Keratinocyte (primary cell): ENCODE data around the gene TDP1. TPM values are rescaled to one million over a fixed set of nuclear protein-coding genes. Genes with fewer than 3 reads are reported as not detected.

Experiments
- DNase-seq: peaks from one replicate; pipeline ENCODE4 v3.0.0-alpha.2; 2011; ENCODE audit warnings: low read depth, missing footprints, low spot score
- FAIRE-seq: peaks from 2 replicates; lab custom pipeline; 2011; peaks lifted over from hg19 to GRCh38; lab: Jason Lieb, UNC
- H2AFZ ChIP-seq: 2 replicates; pipeline ENCODE4 v1.6.0; 2012; ENCODE audit warnings: low read length, control low read depth, inconsistent platforms; ENCODE audit not compliant: control insufficient read depth
- H3K27ac ChIP-seq: 2 replicates; pipeline ENCODE4 v1.5.1; 2011; ENCODE audit warnings: low read length; ENCODE audit not compliant: control insufficient read depth, insufficient read depth
- H3K27me3 ChIP-seq: 3 replicates; pipeline ENCODE4 v1.6.0; 2011; ENCODE audit warnings: low read length; ENCODE audit not compliant: control insufficient read depth, insufficient read depth; ENCODE audit errors: extremely low read depth
- H3K36me3 ChIP-seq, 2 experiments: 2 replicates in 1 of 2; 3 replicates in 1 of 2; pipeline ENCODE4 v1.5.1; 2011; ENCODE audit warnings: low read length in 2 of 2, mild to moderate bottlenecking in 1 of 2; ENCODE audit not compliant: control insufficient read depth in 2 of 2, insufficient read depth in 2 of 2; ENCODE audit errors: extremely low read depth in 1 of 2
- H3K4me1 ChIP-seq: 3 replicates; pipeline ENCODE4 v1.5.1; 2011; ENCODE audit warnings: low read length; ENCODE audit not compliant: control insufficient read depth, insufficient read depth; ENCODE audit errors: extremely low read depth
- H3K4me2 ChIP-seq: 3 replicates; pipeline ENCODE4 v1.6.0; 2011; ENCODE audit warnings: low read depth, low read length; ENCODE audit not compliant: control insufficient read depth, insufficient read depth; ENCODE audit errors: extremely low read depth
- H3K4me3 ChIP-seq, 3 experiments: fragments of 200-600 bp in 1 of 3; sonication (generic) in 1 of 3; 2 replicates in 2 of 3; 3 replicates in 1 of 3; pipeline ENCODE4 v1.5.1; 2011 to 2016; ENCODE audit warnings: low read length in 3 of 3, mild to moderate bottlenecking in 3 of 3, control low read depth in 2 of 3, inconsistent platforms in 1 of 3, low read depth in 1 of 3, mixed read lengths in 1 of 3, mixed run types in 1 of 3, moderate library complexity in 1 of 3; ENCODE audit not compliant: control insufficient read depth in 2 of 3, insufficient read depth in 2 of 3; ENCODE audit errors: extremely low read depth in 1 of 3
- H3K79me2 ChIP-seq: 2 replicates; pipeline ENCODE4 v1.6.0; 2012; ENCODE audit warnings: low read length; ENCODE audit not compliant: control insufficient read depth, insufficient read depth
- H3K9ac ChIP-seq: 3 replicates; pipeline ENCODE4 v1.6.0; 2011; ENCODE audit warnings: low read length; ENCODE audit not compliant: control insufficient read depth, insufficient read depth; ENCODE audit errors: extremely low read depth
- H3K9me1 ChIP-seq: 3 replicates; pipeline ENCODE4 v1.6.0; 2011; ENCODE audit warnings: low read length; ENCODE audit not compliant: control insufficient read depth, insufficient read depth; ENCODE audit errors: extremely low read depth
- H3K9me3 ChIP-seq: 2 replicates; pipeline ENCODE4 v1.5.1; 2012; ENCODE audit warnings: low read depth, low read length; ENCODE audit not compliant: control insufficient read depth
- H4K20me1 ChIP-seq: 3 replicates; pipeline ENCODE4 v1.6.0; 2011; ENCODE audit warnings: low read length; ENCODE audit not compliant: control insufficient read depth, insufficient read depth; ENCODE audit errors: extremely low read depth
- EZH2 ChIP-seq: IDR thresholded peaks from one replicate; pipeline ENCODE4 v1.6.1; 2012; ENCODE audit warnings: inconsistent platforms, mild to moderate bottlenecking, low read length, moderate library complexity
- dilution Hi-C: fragments of 300-500 bp; cut with MboI; formaldehyde crosslinking; loops from one replicate; pipeline ENCODE4 v1.7.0; 2020; ENCODE audit warnings: low sequenced_read_pairs; ENCODE audit not compliant: extremely low pct_ligation_motif_present
- polyA plus RNA-seq, 5 experiments: library from polyadenylated mRNA; depleted of rRNA in 3 of 5; stranded (reverse) in 3 of 5; stranded (forward) in 1 of 5; unstranded in 1 of 5; fragments of >200 nt; gene quantifications; 1 replicate in 1 of 5; 2 replicates in 3 of 5; 3 replicates in 1 of 5; pipeline versions ENCODE4 v1.2.1 to v1.2.3, GENCODE V29; 2011 to 2012; ENCODE audit warnings: missing spikeins in 2 of 5, low read depth in 1 of 5, low replicate concordance in 1 of 5
- TF ChIP-seq, protein P1 (sequence below), 3 experiments: IDR thresholded peaks in 1 of 3; conservative IDR thresholded peaks in 1 of 3; optimal IDR thresholded peaks in 1 of 3; 2 replicates in 2 of 3; 3 replicates in 1 of 3; pipeline versions ENCODE3 to v1.5.1; 2011; ENCODE audit warnings: low read length in 3 of 3, mild to moderate bottlenecking in 3 of 3, moderate library complexity in 2 of 3, control low read depth in 1 of 3, inconsistent platforms in 1 of 3; ENCODE audit not compliant: insufficient read depth in 2 of 3; ENCODE audit errors: extremely low read depth in 1 of 3

Gene TDP1
- polyA plus RNA-seq, 1 donor (not counting 4 experiments of a cell fraction or from before 2014, with no cell fraction given): 24.9 TPM

DNA sequence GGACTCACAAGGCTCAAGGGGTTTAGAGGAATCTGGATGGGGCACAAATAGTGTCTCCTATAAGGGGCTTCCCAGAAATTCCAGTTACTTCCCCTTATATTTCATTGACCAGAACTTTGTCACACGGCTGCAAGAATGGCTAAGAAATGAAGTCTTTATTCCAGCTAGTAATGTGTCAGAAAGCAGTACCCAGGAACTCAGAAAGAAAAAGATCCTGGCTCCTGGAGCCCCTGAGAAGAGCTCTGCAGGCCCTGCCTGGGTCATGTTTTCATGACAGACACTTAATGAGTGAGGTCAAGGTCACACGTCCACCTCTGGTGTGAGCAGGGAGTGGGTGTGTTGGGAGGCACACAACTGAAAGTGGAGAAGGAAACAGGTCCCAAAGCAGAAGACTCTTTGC is 123.8 kb downstream of the TDP1 start:
- Histone ChIP-seq H3K36me3 (no peaks in the 10 kb centered on the region), H3K79me2 (no peaks in the 10 kb centered on the region), H3K4me1 (no peaks in the 10 kb centered on the region), H3K27ac (no peak overlapping the region), H3K4me3 (no peak overlapping the region), H3K27me3 (peaks cover 4% of the 10 kb centered on the region), H2AFZ (no peak overlapping the region), H4K20me1 (no peaks in the 10 kb centered on the region), H3K9me3 (no peaks in the 10 kb centered on the region), H3K4me2 (no peak overlapping the region), H3K9ac (no peak overlapping the region), H3K9me1 (no peaks in the 10 kb centered on the region)
- no peak for DNase-seq
- dilution Hi-C loops: no loop called here
- no peak for FAIRE-seq
- no peak for TF ChIP-seq EZH2
- TF ChIP-seq, protein P1, sequence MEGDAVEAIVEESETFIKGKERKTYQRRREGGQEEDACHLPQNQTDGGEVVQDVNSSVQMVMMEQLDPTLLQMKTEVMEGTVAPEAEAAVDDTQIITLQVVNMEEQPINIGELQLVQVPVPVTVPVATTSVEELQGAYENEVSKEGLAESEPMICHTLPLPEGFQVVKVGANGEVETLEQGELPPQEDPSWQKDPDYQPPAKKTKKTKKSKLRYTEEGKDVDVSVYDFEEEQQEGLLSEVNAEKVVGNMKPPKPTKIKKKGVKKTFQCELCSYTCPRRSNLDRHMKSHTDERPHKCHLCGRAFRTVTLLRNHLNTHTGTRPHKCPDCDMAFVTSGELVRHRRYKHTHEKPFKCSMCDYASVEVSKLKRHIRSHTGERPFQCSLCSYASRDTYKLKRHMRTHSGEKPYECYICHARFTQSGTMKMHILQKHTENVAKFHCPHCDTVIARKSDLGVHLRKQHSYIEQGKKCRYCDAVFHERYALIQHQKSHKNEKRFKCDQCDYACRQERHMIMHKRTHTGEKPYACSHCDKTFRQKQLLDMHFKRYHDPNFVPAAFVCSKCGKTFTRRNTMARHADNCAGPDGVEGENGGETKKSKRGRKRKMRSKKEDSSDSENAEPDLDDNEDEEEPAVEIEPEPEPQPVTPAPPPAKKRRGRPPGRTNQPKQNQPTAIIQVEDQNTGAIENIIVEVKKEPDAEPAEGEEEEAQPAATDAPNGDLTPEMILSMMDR (optimal IDR thresholded peaks at IDR 0.05 in 1 of 3, IDR thresholded peaks at IDR 0.05 in 1 of 3, conservative IDR thresholded peaks at IDR 0.05 in 1 of 3; ENCODE audit: extremely low read depth in 1 of 3, insufficient read depth in 2 of 3, low read length in 3 of 3): no peak

DNA sequence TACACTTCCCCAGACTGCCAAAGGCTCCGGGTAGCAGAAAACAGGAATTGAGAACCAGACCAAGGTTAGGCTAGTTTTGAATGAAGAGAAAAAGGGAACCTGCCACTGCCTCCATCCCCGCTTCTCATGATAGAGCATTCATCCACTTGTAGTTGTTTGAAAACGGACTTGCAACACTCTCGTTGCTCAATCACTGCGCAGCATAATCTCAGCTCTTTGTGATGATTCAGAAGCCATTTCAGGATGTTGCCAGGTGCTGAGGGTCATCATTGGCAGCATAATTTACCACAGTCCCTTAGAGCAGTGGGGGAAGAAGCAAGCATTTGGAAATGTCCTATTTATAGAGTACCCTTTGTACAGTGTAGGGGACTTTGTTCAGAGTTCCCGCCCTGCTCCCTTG is 131.7 kb downstream of the TDP1 start:
- H3K4me1 ChIP-seq: no peaks in the 10 kb centered on the region
- no peak overlapping the region for H3K27ac ChIP-seq
- FAIRE-seq (no peak), DNase-seq (no peak)
- no peak for TF ChIP-seq EZH2
- TF ChIP-seq, protein P1 (optimal IDR thresholded peaks at IDR 0.05 in 1 of 3, IDR thresholded peaks at IDR 0.05 in 1 of 3, conservative IDR thresholded peaks at IDR 0.05 in 1 of 3; ENCODE audit: extremely low read depth in 1 of 3, insufficient read depth in 2 of 3, low read length in 3 of 3): no peak
- peaks cover 3% of the 10 kb centered on the region for H3K27me3 ChIP-seq
- H3K4me2 ChIP-seq: no peak overlapping the region
- H4K20me1 ChIP-seq: no peaks in the 10 kb centered on the region
- H3K9me1 ChIP-seq: no peaks in the 10 kb centered on the region
- no peak overlapping the region for H3K9ac ChIP-seq
- H3K36me3 ChIP-seq: no peaks in the 10 kb centered on the region
- no peaks in the 10 kb centered on the region for H3K9me3 ChIP-seq
- H3K4me3 ChIP-seq: no peak overlapping the region
- H2AFZ ChIP-seq: no peak overlapping the region
- dilution Hi-C loops: no loop called here
- H3K79me2 ChIP-seq: no peaks in the 10 kb centered on the region
